ENCODE measurements around the gene SAFB. TPM values are rescaled to one million over a fixed set of nuclear protein-coding genes. Genes with fewer than 3 reads are reported as not detected.

Gene SAFB
- total RNA-seq, result 39.4 and 56.7 TPM in 2 replicates

GRCh38 chr19:5622465-5623396 lies at the start of gene SAFB, which contains the start of gene SAFB2:
TSS of gene SAFB (plus strand) at chr19:5623083. CDS start at chr19:5623206, 123 bp downstream.
TSS of gene SAFB2 (minus strand) at chr19:5622776. CDS start at chr19:5622715, 61 bp downstream.

GRCh38 chr19:5680437-5681368 lies 57.8 kb downstream of the SAFB start, which contains the start of the genes HSD11B1L and MICOS13:
TSS of gene HSD11B1L (plus strand) at chr19:5681027. CDS start at chr19:5684833, 3,806 bp downstream.
TSS of gene MICOS13 (minus strand) at chr19:5680516. CDS start at chr19:5680486, 30 bp downstream.

GRCh38 chr19:5690125-5690954 lies 67.5 kb downstream of the SAFB start, which contains the start of gene RPL36:
TSS of gene RPL36 (plus strand) at chr19:5690295. CDS start at chr19:5690508, 213 bp downstream.

Other genes starting within 250 kb of the SAFB start
- gene ZNRF4, start 167.7 kb upstream of the SAFB start, total RNA-seq, result not detected in 2 replicates
- 0.12 TPM in 1 of 2 replicates, not detected in the other for gene TINCR, start 55.1 kb upstream of the SAFB start, total RNA-seq
- gene SAFB2, start 307 bp upstream of the SAFB start, total RNA-seq, result 32.4 and 32.9 TPM in 2 replicates
- gene MICOS13, start 57.4 kb downstream of the SAFB start, total RNA-seq, result 43.5 and 51.8 TPM in 2 replicates
- gene HSD11B1L, start 57.9 kb downstream of the SAFB start, total RNA-seq, result 9.1 and 9.6 TPM in 2 replicates
- gene RPL36, start 67.2 kb downstream of the SAFB start, total RNA-seq, result 348 and 461 TPM in 2 replicates
- gene LONP1, start 97.1 kb downstream of the SAFB start, total RNA-seq, result 59.6 and 81.6 TPM in 2 replicates
- not detected in 2 replicates for gene CATSPERD, start 97.6 kb downstream of the SAFB start, total RNA-seq
- gene PRR22, start 161.7 kb downstream of the SAFB start, total RNA-seq, result 0.26 and 0.37 TPM in 2 replicates
- 18.8 and 25.2 TPM in 2 replicates for gene DUS3L, start 168.1 kb downstream of the SAFB start, total RNA-seq
- not detected in 2 replicates for gene NRTN, start 182.0 kb downstream of the SAFB start, total RNA-seq
- gene FUT6, start 216.6 kb downstream of the SAFB start, total RNA-seq, result not detected in 2 replicates
- not detected in 2 replicates for gene FUT3, start 228.4 kb downstream of the SAFB start, total RNA-seq
- gene FUT5, start 247.5 kb downstream of the SAFB start, total RNA-seq, result not detected in 2 replicates